ENCODE data around the gene VASH1.

- no peak for TF ChIP-seq CTCF (conservative IDR thresholded peaks at IDR 0.05; ENCODE audit: low read depth in 2 of 2)
- no peak for TF ChIP-seq EZH2 (IDR thresholded peaks at IDR 0.05; ENCODE audit: low read depth, unreplicated experiment)
- TF ChIP-seq POLR2AphosphoS5 (IDR thresholded peaks at IDR 0.05; ENCODE audit: low read depth), result no peak
- no peak for TF ChIP-seq EZH2phosphoT487 (IDR thresholded peaks at IDR 0.05; ENCODE audit: unreplicated experiment)
- no peak for TF ChIP-seq CREB1 (CRISPR knock-in tag; IDR thresholded peaks at IDR 0.05; ENCODE audit: low read depth)
- TF ChIP-seq JUNB (IDR thresholded peaks at IDR 0.05; ENCODE audit: unreplicated experiment), result no peak
- no peak for TF ChIP-seq ZNF331 (CRISPR knock-in tag; IDR thresholded peaks at IDR 0.05; ENCODE audit: low read depth)
- TF ChIP-seq REST (IDR thresholded peaks at IDR 0.05; ENCODE audit: unreplicated experiment), result no peak
- no peak for TF ChIP-seq ZNF114 (CRISPR knock-in tag; IDR thresholded peaks at IDR 0.05)
- TF ChIP-seq ZNF462 (CRISPR knock-in tag; IDR thresholded peaks at IDR 0.05), result no peak
- no peak for TF ChIP-seq STAT1 (IDR thresholded peaks at IDR 0.05; ENCODE audit: unreplicated experiment)
Measured at GRCh38 chr14:76729953-76730505, 31.2 kb upstream of the VASH1 start.
